Osteoblast (primary cell): ENCODE data around the gene DHX35. TPM values are rescaled to one million over a fixed set of nuclear protein-coding genes. Genes with fewer than 3 reads are reported as not detected.

ENCODE experiments used
- DNase-seq: peaks from one replicate; pipeline ENCODE4 v3.0.0; 2011; ENCODE audit warnings: low spot score, mixed read lengths; ENCODE audit not compliant: insufficient read length; ENCODE audit errors: missing footprints
- H2AFZ ChIP-seq: 2 replicates; pipeline ENCODE4 v1.6.0; 2011; ENCODE audit warnings: mild to moderate bottlenecking, low read length
- H3K27ac ChIP-seq: 2 replicates; pipeline ENCODE4 v1.5.1; 2011; ENCODE audit warnings: mild to moderate bottlenecking, low read depth, low read length, moderate library complexity
- H3K27me3 ChIP-seq: 2 replicates; pipeline ENCODE4 v1.6.0; 2012; ENCODE audit warnings: mild to moderate bottlenecking, control low read depth, inconsistent platforms, low read length, moderate library complexity; ENCODE audit not compliant: insufficient read depth
- H3K36me3 ChIP-seq: 2 replicates; pipeline ENCODE4 v1.5.1; 2011; ENCODE audit warnings: mild to moderate bottlenecking, low read length, control low read depth, moderate library complexity; ENCODE audit not compliant: insufficient read depth
- H3K4me1 ChIP-seq: 2 replicates; pipeline ENCODE4 v1.5.1; 2011; ENCODE audit warnings: mild to moderate bottlenecking, low read length, control low read depth, moderate library complexity; ENCODE audit not compliant: insufficient read depth
- H3K4me2 ChIP-seq: 2 replicates; pipeline ENCODE4 v1.6.0; 2011; ENCODE audit warnings: mild to moderate bottlenecking, low read length; ENCODE audit not compliant: insufficient read depth
- H3K4me3 ChIP-seq: fragments of 200-600 bp; sonication (generic); 3 replicates; pipeline ENCODE4 v1.5.1; 2012; ENCODE audit warnings: mild to moderate bottlenecking, low read length, inconsistent platforms; ENCODE audit not compliant: insufficient read depth
- H3K79me2 ChIP-seq: 2 replicates; pipeline ENCODE4 v1.6.0; 2012; ENCODE audit warnings: mild to moderate bottlenecking, low read length, control low read depth, inconsistent platforms; ENCODE audit not compliant: insufficient read depth
- H3K9me3 ChIP-seq: 2 replicates; pipeline ENCODE4 v1.5.1; 2011; ENCODE audit warnings: low read depth, low read length, control low read depth
- H4K20me1 ChIP-seq: 2 replicates; pipeline ENCODE4 v1.6.0; 2012; ENCODE audit warnings: mild to moderate bottlenecking, low read length, control low read depth; ENCODE audit not compliant: insufficient read depth
- total RNA-seq: library from RNA; depleted of rRNA; stranded (reverse); fragments of >200 nt; gene quantifications from 2 replicates; pipeline ENCODE4 v1.2.3, GENCODE V29; 2012
- TF ChIP-seq, protein P1 (sequence below): IDR thresholded peaks from 2 replicates; pipeline ENCODE4 v1.5.1; 2011; ENCODE audit warnings: mild to moderate bottlenecking, low read depth, low read length, moderate library complexity; ENCODE audit errors: extremely low read depth

DHX35 gene
- total RNA-seq, 1 donor = 10.5 TPM

DNA sequence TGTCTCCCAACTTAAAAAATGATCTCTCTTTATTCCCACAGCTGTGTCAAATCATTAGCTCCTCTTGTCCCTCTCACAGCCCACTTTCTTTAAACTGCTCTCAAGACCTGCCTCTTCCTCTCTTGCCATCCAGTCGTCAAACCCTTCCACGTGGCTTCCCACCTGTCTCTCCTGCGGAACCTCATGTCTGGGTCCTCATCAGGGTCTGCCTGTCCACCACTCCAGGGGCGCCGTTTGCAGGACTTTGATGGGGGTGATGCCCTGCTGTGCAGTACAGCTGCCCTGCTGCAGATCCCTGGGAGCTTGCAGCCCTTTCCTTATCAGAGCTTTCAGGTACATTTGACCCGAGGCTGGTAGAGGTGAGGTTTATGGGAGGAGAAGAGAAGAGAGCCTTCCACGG is 114.8 kb downstream of the DHX35 start:
- Histone ChIP-seq H3K4me2 (no peak overlapping the region), H3K79me2 (no peaks in the 10 kb centered on the region), H2AFZ (no peak overlapping the region), H3K27ac (no peak overlapping the region), H3K4me3 (no peak overlapping the region), H3K27me3 (peaks cover 16% of the 10 kb centered on the region), H3K4me1 (no peaks in the 10 kb centered on the region), H3K9me3 (no peaks in the 10 kb centered on the region), H3K36me3 (no peaks in the 10 kb centered on the region), H4K20me1 (no peaks in the 10 kb centered on the region)
- TF ChIP-seq, protein P1, sequence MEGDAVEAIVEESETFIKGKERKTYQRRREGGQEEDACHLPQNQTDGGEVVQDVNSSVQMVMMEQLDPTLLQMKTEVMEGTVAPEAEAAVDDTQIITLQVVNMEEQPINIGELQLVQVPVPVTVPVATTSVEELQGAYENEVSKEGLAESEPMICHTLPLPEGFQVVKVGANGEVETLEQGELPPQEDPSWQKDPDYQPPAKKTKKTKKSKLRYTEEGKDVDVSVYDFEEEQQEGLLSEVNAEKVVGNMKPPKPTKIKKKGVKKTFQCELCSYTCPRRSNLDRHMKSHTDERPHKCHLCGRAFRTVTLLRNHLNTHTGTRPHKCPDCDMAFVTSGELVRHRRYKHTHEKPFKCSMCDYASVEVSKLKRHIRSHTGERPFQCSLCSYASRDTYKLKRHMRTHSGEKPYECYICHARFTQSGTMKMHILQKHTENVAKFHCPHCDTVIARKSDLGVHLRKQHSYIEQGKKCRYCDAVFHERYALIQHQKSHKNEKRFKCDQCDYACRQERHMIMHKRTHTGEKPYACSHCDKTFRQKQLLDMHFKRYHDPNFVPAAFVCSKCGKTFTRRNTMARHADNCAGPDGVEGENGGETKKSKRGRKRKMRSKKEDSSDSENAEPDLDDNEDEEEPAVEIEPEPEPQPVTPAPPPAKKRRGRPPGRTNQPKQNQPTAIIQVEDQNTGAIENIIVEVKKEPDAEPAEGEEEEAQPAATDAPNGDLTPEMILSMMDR = no peak
- DNase-seq = no peak

DNA sequence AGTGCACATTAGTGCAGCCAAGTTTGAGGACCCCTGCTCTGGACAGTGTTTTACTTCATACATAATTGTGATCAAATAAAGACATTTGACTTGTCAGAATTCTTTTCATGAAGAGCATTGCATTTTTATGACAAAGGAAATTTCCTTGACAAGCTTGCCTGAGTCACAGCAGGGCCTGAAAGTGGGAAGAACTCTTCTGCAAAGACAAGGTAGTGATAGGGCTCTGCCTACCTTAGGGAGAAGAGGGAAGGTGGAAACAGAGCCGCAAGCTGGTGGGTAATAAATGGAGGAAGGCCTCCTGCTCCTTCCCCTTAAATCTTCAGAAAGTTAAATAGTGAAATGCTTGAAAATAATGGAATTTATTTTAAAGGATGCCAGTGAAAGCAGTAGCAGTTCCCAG is 118.2 kb downstream of the DHX35 start:
- Histone ChIP-seq H4K20me1 (no peaks in the 10 kb centered on the region), H3K27ac (no peak overlapping the region), H3K79me2 (no peaks in the 10 kb centered on the region), H3K27me3 (peaks cover 12% of the 10 kb centered on the region), H3K9me3 (no peaks in the 10 kb centered on the region), H3K4me3 (no peak overlapping the region), H3K36me3 (no peaks in the 10 kb centered on the region), H3K4me2 (no peak overlapping the region), H2AFZ (no peak overlapping the region), H3K4me1 (no peaks in the 10 kb centered on the region)
- TF ChIP-seq, protein P1 = no peak
- no peak for DNase-seq

DNA sequence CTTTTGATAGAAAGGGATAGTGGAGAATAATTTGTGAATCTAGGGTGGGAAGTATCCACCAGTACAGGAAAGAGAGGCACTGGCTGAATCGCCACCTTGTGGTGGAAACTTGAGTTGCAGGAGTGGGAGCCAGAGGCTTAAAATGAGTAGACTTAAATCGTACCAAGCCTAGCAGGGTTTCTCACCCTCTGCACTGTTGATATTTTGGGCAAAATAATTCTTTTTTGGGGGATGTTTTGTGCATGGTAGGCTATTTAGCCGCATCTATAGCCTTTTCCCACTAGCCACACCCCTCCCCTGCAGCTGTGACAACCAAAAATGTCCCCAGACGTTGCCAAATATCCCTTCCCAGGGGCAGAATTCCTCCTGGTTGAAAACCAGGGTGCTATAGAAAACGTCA is 119.1 kb downstream of the DHX35 start:
- Histone ChIP-seq H3K9me3 (peaks cover 2% of the 10 kb centered on the region), H3K4me2 (no peak overlapping the region), H3K4me1 (no peaks in the 10 kb centered on the region), H3K27me3 (peaks cover 12% of the 10 kb centered on the region), H3K36me3 (no peaks in the 10 kb centered on the region), H3K27ac (no peak overlapping the region), H2AFZ (no peak overlapping the region), H3K4me3 (no peak overlapping the region), H3K79me2 (no peaks in the 10 kb centered on the region), H4K20me1 (no peaks in the 10 kb centered on the region)
- DNase-seq = peak; percentile 94
- TF ChIP-seq, protein P1 = peak; percentile 90

DNA sequence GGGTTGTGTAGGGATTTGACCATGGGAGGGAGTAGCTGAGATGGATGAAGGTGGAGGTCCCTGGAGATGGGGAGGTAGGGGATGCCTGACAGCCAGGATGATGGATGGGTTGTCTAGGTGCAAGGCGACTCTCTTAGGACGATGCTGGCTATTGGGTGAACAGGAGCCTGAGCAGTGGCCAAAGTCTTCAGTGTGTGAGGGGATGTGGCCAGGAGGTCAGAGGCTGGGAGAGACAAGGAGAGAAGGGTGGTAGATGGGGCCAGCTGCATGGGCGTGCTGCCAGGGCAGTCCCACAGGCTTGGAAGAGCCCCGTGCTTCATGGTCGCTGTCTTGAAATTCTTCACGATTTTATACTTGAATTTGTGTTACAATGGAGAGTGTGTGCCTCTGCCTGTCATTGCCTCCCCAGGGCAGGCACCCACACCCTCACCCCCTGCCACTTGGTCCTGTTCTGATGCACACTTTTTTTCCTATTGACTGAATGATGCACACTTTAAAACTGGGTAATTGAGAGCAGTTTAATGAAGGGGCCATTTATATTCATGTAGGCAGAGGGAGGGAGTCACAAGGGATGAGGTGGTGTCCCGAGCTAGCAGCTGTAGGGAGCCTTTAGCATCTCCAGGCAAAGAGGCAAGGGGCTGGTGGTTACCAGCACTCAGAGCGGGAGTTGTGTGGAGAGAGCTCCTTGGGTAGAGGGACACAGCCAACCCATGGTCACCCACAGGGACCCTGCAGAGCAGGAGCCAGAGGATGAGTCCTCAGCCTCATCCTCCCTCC is 120.7 kb downstream of the DHX35 start:
- no peaks in the 10 kb centered on the region for H3K36me3 ChIP-seq
- DNase-seq = no peak
- H3K79me2 ChIP-seq = no peaks in the 10 kb centered on the region
- H3K27me3 ChIP-seq = peaks cover 12% of the 10 kb centered on the region
- peaks cover 2% of the 10 kb centered on the region for H3K9me3 ChIP-seq
- no peaks in the 10 kb centered on the region for H3K4me1 ChIP-seq
- H3K27ac ChIP-seq = no peak overlapping the region
- no peak overlapping the region for H3K4me2 ChIP-seq
- H4K20me1 ChIP-seq = no peaks in the 10 kb centered on the region
- H2AFZ ChIP-seq = no peak overlapping the region
- TF ChIP-seq, protein P1 = no peak
- no peak overlapping the region for H3K4me3 ChIP-seq
